ENCODE measurements around the gene PWWP2B. TPM values are rescaled to one million over a fixed set of nuclear protein-coding genes. Genes with fewer than 3 reads are reported as not detected.

PWWP2B gene
- total RNA-seq, 1 experiment from 2014 or later: 12.2 TPM

DNA sequence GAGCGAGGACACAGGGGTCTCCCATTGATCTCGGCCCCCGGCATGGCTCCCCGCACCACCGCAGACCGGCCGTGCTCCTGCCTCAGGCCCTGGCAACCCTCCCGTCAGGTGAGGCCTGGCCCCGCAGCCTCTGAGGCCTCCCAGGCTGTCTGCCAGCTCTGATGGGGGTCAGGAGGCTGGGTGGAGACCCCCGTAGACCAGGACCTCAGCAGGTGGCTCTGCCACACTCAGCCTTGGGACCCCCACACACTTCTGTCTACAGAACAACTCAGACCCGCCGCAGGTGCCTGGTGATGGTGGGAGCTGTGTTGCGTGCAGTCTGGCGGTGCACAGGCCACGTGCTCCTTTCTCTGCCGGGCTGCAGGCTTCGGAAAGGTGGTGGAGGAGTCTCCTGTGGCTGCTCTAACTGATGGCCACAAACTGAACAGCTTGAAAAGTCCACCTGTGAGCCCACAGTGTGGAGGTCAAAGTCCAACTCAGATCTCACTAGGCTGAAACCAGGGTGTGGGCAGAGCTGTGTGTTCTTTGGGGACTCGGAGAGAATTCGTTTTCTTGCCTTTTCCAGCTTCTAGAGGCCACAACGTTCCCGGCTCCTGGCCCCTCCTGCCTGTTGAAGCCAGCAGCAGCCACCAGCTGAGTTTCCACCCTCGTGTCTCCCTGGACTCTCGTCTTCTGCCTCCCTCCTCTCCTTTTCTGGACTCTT lies 62.5 kb downstream of the PWWP2B start (continued):
- TF ChIP-seq ELF4 (CRISPR knock-in tag; IDR thresholded peaks at IDR 0.05; ENCODE audit: low read depth) (no peak), PRRX2 (CRISPR knock-in tag; IDR thresholded peaks at IDR 0.05) (no peak), CREB1 (CRISPR knock-in tag; IDR thresholded peaks at IDR 0.05) (no peak), SOX15 (CRISPR knock-in tag; IDR thresholded peaks at IDR 0.05) (no peak), GABPB1 (CRISPR knock-in tag; IDR thresholded peaks at IDR 0.05) (no peak), SMAD3 (CRISPR knock-in tag; IDR thresholded peaks at IDR 0.05; ENCODE audit: borderline replicate concordance) (no peak)

- Mint-ChIP-seq H3K27ac (no peak overlapping the region), H3K9me3 (no peaks in the 10 kb centered on the region), H3K36me3 (no peaks in the 10 kb centered on the region), H3K4me1 (no peaks in the 10 kb centered on the region), H3K4me3 (no peak overlapping the region), H3K27me3 (ENCODE audit: low read depth) (peaks cover 2% of the 10 kb centered on the region; the same call in 1 of the 2 replicates)
- ATAC-seq (no peak), DNase-seq (ENCODE audit: low spot score) (no peak)
- CTCF ChIA-PET: interaction anchor here (0.6 to 2.6 kb wide), 9 partner anchors 11 to 184 kb away, joined by 3 to 15 read pairs (median 5); no protein-coding TSS in a partner anchor
- TF ChIP-seq ZNF671 (CRISPR knock-in tag; IDR thresholded peaks at IDR 0.05) (no peak), TEAD1 (CRISPR knock-in tag; IDR thresholded peaks at IDR 0.05) (no peak), ZNF219 (CRISPR knock-in tag; IDR thresholded peaks at IDR 0.05; ENCODE audit: borderline replicate concordance) (no peak), CDX4 (CRISPR knock-in tag; IDR thresholded peaks at IDR 0.05; ENCODE audit: borderline replicate concordance) (no peak), ZNF532 (CRISPR knock-in tag; IDR thresholded peaks at IDR 0.05; ENCODE audit: borderline replicate concordance) (no peak), ELF4 (CRISPR knock-in tag; IDR thresholded peaks at IDR 0.05; ENCODE audit: low read depth) (no peak), RELA (CRISPR knock-in tag; IDR thresholded peaks at IDR 0.05; ENCODE audit: borderline replicate concordance) (no peak), E2F1 (CRISPR knock-in tag; IDR thresholded peaks at IDR 0.05) (no peak), IRF2 (CRISPR knock-in tag; IDR thresholded peaks at IDR 0.05; ENCODE audit: borderline replicate concordance, low read depth) (no peak)
- TF ChIP-seq, protein P1, sequence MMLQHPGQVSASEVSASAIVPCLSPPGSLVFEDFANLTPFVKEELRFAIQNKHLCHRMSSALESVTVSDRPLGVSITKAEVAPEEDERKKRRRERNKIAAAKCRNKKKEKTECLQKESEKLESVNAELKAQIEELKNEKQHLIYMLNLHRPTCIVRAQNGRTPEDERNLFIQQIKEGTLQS (CRISPR knock-in tag; conservative IDR thresholded peaks at IDR 0.05): no peak
- POLR2A ChIA-PET: interaction anchor here (0.5 kb wide), 1 partner anchor 460 kb away, joined by 5 read pairs; no protein-coding TSS in a partner anchor
Observed at GRCh38 chr10:132460071-132460470, 63.1 kb downstream of the PWWP2B start.

- Mint-ChIP-seq H3K4me1 (no peaks in the 10 kb centered on the region), H3K27ac (no peak overlapping the region), H3K36me3 (no peaks in the 10 kb centered on the region), H3K27me3 (ENCODE audit: low read depth) (peaks cover 2% of the 10 kb centered on the region; the same call in 1 of the 2 replicates), H3K9me3 (no peaks in the 10 kb centered on the region), H3K4me3 (no peak overlapping the region)
- no peak for ATAC-seq
- CTCF ChIA-PET: interaction anchor here (0.6 to 2.6 kb wide), 4 partner anchors 10 to 174 kb away, joined by 3 to 15 read pairs (median 7); no protein-coding TSS in a partner anchor
- no peak for DNase-seq (ENCODE audit: low spot score)
- POLR2A ChIA-PET: interaction anchor here (0.5 kb wide), 1 partner anchor 460 kb away, joined by 5 read pairs; no protein-coding TSS in a partner anchor
- no peak for TF ChIP-seq ZNF532 (CRISPR knock-in tag; IDR thresholded peaks at IDR 0.05; ENCODE audit: borderline replicate concordance)
- TF ChIP-seq AR (CRISPR knock-in tag; IDR thresholded peaks at IDR 0.05): no peak
- no peak for TF ChIP-seq ZNF396 (CRISPR knock-in tag; IDR thresholded peaks at IDR 0.05; ENCODE audit: borderline replicate concordance)
- no peak for TF ChIP-seq ZNF138 (CRISPR knock-in tag; conservative IDR thresholded peaks at IDR 0.05)
- no peak for TF ChIP-seq TEAD4 (CRISPR knock-in tag; IDR thresholded peaks at IDR 0.05)
Observed at GRCh38 chr10:132460691-132461090, 63.7 kb downstream of the PWWP2B start.

Measured in WTC11 (cell line).